Midbrain (tissue), 1 donor: ENCODE data around the gene CABLES2.
A peak's percentile ranks its signal among the peaks of the same experiment; 100 is the strongest.
"Not testable (repeated sequence)": the region's sequence is repeated elsewhere in the genome, so short reads cannot be mapped to it uniquely, and the experiment has no call there.

Source experiments
- DNase-seq: peaks from one replicate; lab custom pipeline; 2025; lab: John Stamatoyannopoulos, UW

Gene CABLES2

DNA sequence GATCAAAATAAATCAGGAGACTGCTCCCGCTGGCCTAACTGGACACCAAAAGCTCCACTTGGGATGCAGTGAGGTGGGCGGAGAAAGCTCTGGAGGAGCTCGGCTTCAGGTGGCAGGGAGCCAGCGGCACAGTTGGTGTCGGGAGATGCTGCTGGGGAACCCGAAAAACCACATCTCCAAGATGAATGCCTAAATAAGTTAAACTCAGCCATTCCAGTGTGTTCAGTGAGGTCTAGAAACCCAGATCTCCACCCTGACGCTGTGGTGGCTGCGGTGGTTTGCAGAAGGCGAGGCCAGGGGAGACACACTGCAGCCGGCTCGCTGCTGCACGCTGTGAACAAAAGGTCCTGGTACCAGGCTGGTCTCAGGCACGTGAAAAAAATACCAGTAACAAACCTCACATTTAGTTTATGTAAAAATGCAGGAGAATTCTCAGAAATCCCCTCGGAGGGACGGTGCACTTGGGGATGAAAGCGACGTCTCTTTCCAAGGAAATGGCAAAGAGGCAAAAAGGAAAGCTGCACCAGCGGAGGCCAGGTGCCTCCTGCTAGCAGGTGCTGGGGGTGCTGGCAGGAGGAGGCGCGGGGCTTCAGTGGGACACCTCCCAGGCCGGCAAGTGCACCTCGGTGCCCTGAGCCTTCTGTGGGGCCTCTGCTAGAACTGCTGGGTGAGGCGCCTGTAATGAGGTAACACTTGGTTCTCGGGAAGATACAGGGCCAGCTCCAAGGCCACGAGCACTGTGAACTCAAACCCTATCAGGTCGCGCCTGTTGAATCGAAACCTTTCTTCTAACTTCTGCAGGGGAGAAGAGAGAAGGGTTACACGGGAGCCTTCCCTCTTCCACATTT is 16.5 kb downstream of the CABLES2 start:
- DNase-seq, result no peak

DNA sequence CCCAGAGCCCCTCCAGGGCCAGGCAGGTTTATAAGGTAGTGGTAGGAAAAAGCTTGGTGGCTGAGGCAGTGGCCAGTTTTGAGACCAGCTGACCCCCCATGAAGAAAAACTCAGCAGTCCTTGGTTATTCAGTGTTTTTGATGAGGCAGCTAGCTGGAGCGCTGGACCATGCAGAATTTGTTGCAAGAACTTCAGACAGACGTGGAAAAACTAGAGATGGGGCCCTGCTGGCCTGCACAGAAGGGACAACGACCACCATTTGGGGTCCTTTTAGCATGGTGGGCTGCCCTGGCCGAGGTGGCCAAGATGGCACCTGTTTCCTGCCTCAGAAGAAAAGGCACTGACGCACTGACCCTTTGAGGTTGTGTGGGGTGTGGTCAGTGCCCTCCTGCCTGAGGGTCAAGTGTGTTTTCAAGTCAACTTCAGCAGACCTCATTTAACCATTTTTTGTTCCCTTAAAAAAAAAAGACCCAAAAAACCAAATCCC is 17.4 kb downstream of the CABLES2 start:
- no peak for DNase-seq

DNA sequence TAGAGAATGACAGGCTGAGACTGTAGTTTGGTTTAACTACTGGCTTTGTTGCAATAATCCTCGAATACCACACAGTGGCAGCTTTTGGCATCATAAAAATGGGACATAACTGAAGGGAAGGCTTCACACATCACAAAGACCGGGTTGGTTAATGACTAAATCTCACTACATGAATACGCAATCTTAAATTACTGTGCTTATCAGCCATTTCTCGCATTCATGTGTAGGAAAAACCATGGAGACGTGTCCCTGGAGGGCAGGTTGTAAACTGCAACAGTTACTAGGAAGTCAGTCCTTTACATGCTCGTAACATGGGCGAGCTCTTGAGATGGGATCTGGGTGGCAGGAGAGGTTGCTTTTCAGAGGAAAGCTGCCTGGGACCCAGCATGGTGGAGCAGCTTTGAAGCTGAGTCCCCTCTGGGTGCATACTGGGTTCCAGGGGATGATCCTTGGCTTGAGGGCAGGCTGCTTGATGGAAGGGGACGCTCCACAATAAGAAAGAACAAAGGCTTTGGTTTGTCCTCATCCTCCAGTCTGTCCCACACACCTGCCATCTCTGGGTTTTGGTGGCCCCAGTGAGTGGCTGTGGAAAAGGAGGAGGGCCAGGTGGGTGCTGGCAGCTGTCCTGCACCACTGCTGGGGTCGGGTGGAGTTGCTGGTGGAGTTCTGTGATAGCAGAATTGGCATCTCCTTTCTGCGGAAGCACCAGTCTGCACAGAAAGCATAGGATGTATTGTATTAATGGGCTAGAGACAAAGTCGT is 18.1 kb downstream of the CABLES2 start:
- DNase-seq, result no peak

DNA sequence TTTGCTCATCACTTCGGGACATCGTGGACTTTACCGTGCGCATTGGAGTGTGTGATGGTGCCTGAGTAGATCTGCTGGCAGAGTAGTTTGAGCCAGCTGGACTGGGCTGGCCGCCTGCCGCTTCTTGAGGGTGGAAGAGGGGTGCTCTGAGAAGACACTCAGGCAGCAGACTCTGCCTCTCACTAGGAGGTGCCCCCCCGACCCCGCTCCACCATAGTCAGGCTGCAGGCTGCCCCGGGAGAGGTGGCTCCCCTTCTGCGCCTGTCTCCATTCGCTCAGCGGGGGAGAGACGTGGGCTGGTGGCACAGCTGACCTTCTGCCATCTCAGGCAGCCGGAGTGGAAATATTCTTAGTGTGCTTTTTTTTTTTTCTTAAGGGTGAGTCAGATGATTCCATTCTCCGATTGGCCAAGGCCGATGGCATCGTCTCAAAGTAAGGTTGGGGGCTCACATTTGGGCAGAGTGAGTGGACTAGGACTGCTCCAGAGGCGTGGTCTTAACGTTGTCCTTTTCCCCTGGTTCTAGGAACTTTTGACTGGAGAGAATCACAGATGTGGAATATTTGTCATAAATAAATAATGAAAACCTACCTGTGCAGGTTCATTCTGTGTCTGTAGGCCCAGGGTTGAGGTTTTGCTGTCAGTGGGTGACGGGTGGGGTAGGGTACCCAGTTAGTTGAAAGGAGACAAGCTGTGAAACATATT is 19.0 kb downstream of the CABLES2 start:
- DNase-seq, result no peak

DNA sequence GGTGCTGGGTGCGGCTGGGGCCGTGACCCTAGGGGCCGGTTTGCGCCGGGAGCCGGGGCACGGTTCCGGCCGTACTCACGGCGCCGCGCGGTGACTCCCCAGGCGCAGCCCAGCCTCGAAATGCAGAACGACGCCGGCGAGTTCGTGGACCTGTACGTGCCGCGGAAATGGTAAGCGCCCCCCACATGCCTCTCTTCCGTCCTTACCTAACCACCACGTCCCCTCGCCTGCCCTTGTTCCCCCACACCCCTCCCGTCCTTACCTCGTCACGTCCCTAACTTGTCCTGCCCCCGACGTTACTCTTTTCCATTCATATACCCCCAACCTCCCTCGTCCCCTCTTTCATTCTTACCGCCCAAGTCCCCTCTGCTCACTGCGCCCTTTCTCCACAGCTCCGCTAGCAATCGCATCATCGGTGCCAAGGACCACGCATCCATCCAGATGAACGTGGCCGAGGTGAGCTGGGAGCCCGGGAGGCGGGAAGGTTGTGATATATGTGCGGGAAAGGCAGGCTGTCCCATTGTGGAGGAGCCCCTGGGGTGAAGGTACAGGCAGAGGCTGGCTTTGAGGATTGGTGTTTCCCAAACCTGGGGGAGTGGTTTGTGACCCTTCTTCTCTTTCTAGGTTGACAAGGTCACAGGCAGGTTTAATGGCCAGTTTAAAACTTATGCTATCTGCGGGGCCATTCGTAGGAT is 19.7 kb downstream of the CABLES2 start:
- DNase-seq, result no peak

DNA sequence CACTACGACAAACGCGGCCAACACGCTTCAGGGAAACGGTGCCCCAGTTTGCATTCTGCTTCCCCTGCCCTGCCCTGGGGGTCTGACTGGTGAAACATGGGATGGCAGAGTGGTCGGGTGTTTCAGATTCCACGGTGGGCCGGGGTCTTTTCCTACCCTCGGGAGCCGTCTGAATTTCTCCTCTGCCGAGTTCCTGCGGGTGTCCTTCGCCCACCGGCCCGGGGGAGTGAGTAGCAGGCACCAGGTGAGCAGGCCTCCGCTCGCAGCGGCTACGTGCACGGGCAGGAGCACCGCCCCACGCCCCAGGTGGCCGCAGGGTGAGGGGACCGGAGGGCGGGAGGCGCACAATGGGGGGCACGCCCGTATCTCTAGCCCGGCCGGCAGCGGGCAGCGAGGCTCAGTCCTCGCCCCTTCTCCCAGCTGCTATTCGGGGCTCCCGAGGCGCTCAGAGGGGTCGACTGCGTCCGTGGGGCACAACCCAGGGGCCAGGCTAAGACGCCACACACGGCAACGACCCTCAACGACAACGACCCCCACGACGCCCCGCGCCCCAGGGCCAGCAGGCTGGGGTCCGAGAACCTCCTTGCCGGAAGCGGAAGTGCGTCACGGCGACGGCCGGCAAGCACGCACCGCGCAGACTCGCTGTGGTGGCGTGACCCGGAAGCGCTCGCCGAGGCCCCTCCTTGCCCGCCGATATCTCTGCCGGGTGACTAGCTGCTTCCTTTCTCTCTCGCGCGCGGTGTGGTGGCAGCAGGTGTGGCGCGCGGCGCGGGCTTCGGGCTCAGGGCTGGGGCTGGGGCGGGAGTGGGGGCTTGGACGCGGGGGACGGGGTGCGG is 20.5 kb downstream of the CABLES2 start, which contains the start of gene RPS21:
Gene RPS21 (plus strand): TSS at position 721 of the 836 bp plus-strand sequence. CDS start 236 bp downstream, outside the sequence.
- DNase-seq, result peak; percentile 90

DNA sequence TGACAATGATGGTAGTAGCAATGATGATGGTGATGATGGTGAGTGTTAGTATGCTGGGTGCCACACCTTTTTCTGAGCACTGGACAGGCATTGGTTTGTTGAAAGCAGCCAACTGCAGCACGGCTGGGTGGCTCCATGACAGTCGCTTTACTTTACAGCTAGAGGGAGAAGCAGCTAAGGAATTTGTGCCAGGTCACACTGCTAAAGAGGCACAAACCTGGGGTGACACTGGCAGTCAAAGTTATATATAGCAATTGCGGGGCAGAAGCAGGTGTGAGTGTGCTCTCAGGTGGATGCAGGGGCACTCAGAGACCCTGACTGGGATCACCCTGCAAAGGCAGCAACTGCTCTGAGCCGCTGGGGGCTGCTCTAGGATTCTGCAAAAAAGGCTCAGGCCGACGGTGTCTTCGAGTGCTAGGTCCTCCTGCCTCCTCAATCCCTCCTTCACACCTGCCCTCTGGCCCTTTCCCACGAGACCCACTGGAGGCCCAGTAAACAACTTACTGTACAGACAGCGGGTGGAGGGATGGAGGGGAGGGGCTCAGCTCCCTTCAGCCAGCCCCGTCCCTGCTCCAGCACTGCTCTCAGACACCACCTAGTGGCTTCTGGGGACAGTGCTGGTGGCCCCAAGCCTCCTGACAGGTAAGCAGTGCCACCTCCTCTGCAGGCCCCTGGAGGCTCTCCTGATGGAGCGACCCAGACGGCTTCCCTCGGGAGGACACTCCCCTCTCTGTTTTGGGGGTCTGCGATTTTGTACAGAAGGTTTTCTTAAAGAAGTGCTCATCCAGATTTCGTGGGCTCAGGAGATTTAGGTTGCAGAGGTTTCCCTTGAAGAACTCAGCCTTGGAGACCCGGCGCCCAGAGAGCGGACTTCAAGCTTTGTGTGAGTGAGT is 24.5 kb downstream of the CABLES2 start:
- DNase-seq, result peak; percentile 48

DNA sequence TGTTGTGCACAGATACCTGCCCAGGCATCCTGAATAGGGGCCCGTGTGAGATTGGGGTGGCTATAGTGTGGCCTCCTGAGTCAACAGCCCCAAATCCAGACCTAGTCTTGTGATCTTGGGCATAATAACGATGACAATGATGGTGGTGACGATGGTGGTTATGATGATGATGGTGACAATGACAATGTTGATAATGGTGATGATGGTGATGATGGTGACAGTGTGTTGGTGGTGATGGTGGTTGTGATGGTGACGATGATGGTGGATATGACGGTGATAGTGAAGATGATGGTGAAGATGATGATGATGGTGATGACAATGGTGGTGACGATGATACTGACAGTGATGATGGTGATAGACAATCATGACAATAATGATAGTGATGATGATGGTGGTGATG is 25.2 kb downstream of the CABLES2 start:
- DNase-seq, result no peak

DNA sequence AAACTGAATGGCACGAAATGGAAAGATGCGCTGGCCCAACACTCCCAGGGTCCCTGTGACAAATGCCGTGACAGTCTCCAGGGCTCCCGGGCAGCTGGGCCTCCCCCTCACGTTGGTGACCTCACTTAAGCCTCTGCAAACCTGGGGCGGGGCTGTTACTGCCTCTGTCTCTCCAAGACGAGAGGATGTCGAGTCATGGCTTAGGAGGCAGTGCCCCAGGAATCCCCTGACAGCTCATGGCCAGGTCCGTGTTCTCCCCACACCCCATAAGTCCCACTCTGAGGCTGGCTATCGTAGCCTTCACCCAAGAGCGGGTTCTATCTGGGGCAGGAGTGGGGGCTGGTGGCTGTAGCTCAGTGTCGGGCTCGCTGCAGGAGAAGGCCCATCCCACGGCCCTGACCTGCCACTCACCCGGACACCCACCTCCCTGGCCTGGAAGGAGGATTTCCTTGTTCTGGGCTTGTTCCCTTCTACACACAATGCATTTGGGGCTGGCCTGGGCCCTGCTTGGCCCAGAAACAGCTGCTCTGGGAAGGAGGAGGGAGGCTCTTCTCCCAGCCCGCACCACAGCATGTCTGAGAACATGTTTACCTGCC is 25.8 kb downstream of the CABLES2 start:
- no peak for DNase-seq

DNA sequence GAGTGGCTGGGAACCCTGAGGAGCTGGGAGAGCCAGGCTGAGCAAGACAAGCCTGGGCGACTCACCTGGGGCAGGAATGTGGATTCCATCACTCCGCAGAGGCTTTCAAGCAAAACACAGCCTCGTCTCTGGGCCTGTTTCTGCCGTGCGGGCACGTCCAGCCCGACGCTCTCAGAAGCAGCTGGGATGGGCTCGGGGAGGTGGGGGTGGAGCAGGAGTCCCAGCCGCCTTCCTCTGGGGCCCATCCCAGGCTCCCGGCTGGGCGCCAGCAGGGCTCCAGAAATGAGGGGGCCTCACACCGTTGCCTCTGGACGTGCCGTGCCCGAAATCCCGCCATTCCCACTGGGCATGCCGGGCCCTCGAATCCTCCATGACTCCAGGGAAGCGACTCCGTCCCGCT is 28.9 kb downstream of the CABLES2 start:
- DNase-seq, result no peak

DNA sequence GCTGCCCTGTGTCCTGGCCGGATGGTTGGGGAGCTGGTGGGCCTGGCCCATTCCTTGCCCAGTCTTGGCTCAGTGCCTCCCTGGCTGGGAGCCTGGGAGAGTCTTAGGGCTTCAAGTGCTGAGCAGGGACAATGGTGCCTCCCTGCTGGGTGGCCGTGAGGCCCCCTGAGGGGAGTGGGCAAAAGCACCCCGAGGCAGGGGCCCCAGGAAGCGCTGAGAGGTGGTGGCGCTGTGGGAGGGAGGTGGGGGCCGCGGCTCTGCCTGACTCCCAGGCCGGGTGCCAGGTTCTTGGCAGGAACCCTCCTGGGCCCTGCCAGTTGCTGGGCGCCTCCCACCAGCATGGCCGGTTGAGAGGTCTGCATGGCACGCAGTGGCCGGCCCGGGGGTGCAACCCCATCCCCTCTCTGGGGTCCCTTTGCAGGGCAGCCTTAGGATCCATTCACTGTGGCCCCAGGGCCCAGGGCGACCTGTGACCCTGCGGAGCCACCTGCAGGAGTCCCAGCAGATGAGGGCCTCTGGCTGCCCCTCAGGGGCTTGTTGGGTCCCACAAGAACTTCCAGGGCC is 29.4 kb downstream of the CABLES2 start:
- peak; percentile 30 for DNase-seq

DNA sequence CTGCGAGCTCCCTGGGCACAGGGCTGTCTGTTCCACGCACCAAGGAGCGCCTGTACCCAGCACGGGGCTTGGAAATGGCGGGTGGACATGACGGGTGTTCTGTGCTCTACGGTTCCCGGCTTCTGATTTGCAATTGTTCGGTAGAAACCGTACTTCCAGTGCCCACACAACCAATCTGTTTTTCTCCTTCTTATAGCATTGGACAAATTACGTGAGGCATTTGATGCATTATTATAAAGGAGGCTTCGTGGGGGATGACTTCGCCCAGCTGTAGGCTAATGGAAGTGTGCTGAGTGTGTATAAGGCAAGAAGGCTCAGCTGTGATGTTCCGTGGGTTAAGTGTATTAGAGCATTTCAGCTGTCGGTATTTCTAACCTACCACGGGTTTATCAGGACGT is 30.0 kb downstream of the CABLES2 start:
- DNase-seq, result no peak

DNA sequence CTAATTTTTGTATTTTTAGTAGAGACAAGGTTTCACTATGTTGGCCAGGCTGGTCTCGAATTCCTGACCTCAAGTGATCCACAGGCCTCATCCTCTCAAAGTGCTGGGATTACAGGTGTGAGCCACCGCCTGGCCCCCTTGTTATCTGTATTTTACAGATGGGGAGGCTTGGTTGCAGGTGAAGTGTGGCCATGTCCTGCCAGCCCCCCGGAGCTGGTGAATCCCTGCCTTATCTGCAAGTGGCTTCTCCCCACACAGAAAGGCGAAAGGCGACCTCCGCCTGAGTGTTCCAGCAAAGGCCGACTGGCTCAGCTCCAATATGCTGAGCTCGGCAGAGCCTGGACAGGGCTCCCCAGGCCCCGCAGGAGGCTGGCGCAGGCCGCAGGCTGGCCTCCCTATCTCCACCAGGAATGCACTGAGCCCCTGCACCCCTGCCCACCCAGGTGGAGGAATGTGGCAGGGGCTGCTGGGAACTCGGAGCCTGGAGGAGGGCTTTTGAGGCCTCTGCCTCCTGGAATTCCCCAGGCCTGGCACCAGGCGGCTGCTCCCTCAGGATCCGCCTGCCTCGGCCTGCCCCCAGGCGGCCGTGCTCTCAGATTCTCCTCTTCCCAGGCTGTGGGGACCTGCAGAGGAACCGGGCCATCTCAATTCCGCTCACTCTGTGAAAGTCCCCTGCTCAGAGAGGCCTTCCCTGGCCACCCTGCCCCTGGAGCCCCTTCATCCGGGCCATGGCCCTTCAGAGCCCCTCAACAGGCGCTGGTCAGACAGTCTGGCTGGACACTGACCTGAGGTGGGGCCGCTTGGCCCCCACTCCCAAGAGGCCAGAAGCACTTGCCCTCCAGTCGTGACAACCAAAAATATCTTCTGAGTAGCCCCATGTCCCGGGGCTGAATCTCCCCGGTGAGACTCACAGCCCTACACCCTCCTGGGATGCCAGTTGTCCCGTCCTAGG is 30.7 kb downstream of the CABLES2 start:
- DNase-seq, result no peak

DNA sequence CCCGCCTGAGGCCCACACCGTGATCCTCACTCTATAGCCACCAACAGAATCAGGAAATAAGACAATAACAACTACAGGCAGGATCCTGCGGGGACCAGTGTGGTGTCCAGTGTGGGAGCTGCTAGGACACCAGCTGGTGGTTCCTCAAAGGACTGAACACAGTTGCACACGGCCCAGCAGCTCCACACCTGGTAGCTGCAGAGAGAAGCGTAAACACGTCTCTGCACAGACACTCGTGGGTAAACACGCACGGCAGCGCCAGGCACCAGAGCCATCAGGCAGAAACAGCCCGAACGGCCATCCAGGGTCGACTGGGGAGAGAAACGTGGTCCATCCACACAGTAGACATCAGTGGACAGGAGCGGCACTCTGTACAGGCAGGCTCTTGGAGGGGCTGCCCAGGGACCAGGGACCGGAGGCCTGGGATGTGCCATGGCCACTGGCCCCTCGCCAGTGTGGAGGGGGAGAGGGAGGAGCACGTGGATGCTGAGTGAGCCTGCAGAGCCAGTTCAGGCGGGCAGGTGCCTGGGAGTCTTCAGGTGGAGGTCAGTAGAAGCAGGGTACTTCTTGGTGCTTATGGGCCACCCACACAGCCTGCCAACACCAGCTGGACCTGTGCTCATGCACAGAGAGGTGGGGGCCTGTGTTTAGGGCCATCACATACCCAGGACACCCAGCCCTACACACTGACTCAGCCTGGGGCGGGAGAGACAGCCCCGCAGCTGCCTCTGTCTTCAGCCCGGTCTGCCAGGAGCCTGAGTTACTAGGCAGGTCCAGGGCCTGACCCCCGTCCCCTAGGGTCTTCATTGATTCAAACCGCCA is 32.5 kb downstream of the CABLES2 start:
- DNase-seq, result no peak

DNA sequence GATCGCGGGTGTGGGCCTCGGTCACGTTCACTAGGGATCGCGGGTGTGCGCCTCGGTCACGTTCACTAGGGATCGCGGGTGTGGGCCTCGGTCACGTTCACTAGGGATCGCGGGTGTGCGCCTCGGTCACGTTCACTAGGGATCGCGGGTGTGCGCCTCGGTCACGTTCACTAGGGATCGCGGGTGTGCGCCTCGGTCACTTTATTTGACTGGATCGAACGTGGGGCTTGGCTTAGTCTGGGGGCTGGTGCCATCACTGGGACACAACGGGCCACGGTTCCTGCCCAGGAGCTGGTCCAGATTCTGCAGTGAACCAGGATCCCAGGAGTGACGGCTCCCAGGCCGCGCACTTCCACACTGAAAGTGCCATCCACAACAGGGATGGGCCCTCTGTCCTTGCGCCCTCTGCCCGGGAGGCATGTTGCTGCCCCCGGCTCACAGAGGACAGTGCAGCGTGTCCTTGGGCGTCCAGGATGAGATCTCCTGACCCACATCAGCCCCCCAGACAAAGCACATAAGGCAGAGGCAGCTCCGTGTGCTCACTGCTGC is 33.4 kb downstream of the CABLES2 start:
- not testable (repeated sequence) for DNase-seq
